NCI-H128 (cell line): ENCODE measurements around the gene PPP2R5A.
"Not testable (repeated sequence)": the region's sequence is repeated elsewhere in the genome, so short reads cannot be mapped to it uniquely, and the experiment has no call there.

ENCODE experiments used
- DNase-seq: peaks from one replicate; lab custom pipeline; 2025; ENCODE audit not compliant: unreplicated experiment; lab: John Stamatoyannopoulos, UW

PPP2R5A gene

GRCh38 chr1:212353181-212353580 is 68.0 kb downstream of the PPP2R5A start:
- no peak for DNase-seq

GRCh38 chr1:212354464-212354863 is 69.3 kb downstream of the PPP2R5A start:
- DNase-seq, result no peak

GRCh38 chr1:212355230-212355969 is 70.2 kb downstream of the PPP2R5A start:
- DNase-seq, result no peak

GRCh38 chr1:212359794-212360479 is 74.7 kb downstream of the PPP2R5A start:
- no peak for DNase-seq

- DNase-seq, result no peak
These were observed 79.8 kb downstream of the PPP2R5A start for GRCh38 chr1:212364985-212365384.

- DNase-seq, result no peak
These were observed 81.7 kb downstream of the PPP2R5A start for GRCh38 chr1:212366901-212367300.

GRCh38 chr1:212367474-212368072 is 82.4 kb downstream of the PPP2R5A start:
- no peak for DNase-seq

- no peak for DNase-seq
These were observed 82.9 kb downstream of the PPP2R5A start for GRCh38 chr1:212368073-212368484.

- no peak for DNase-seq
These were observed 90.8 kb downstream of the PPP2R5A start for GRCh38 chr1:212375986-212376385.

GRCh38 chr1:212377644-212378043 is 92.4 kb downstream of the PPP2R5A start:
- DNase-seq, result no peak

- no peak for DNase-seq
These were observed 94.2 kb downstream of the PPP2R5A start for GRCh38 chr1:212379366-212379765.

- DNase-seq, result no peak
These were observed 96.3 kb downstream of the PPP2R5A start for GRCh38 chr1:212381397-212382035.

GRCh38 chr1:212386029-212386428 is 100.8 kb downstream of the PPP2R5A start:
- DNase-seq, result no peak

- no peak for DNase-seq
These were observed 103.9 kb downstream of the PPP2R5A start for GRCh38 chr1:212388985-212389716.

GRCh38 chr1:212395678-212396437 is 110.6 kb downstream of the PPP2R5A start:
- DNase-seq, result not testable (repeated sequence)

GRCh38 chr1:212396638-212397037 is 111.4 kb downstream of the PPP2R5A start:
- DNase-seq, result no peak

- DNase-seq, result no peak
These were observed 112.0 kb downstream of the PPP2R5A start for GRCh38 chr1:212397171-212397570.

GRCh38 chr1:212401042-212401441 is 115.8 kb downstream of the PPP2R5A start:
- DNase-seq, result no peak

- DNase-seq, result no peak
These were observed 116.8 kb downstream of the PPP2R5A start for GRCh38 chr1:212401838-212402582.
